Activated B cell treated with CpG ODN at 0.5 μM for 24 hours (primary cell): ENCODE measurements around the gene MPC1. TPM values are rescaled to one million over a fixed set of nuclear protein-coding genes. Genes with fewer than 3 reads are reported as not detected.

Experiments
- ATAC-seq: fragments of 200-7000 bp; cut with Tn5 transposase; one replicate; pipeline ENCODE4 v1.10.0; 2021; ENCODE audit warnings: low read depth, mild to moderate bottlenecking, moderate library complexity
- CTCF ChIA-PET: fragments of 350-600 bp; sonication (Branson Sonifier 250); formaldehyde crosslinking; loops from one replicate; lab custom pipeline; 2021; ENCODE audit warnings: antibody characterized with exemption; lab: Charles Lee
- POLR2A ChIA-PET: fragments of 350-600 bp; sonication (Branson Sonifier 250); formaldehyde crosslinking; loops from one replicate; lab custom pipeline; 2021; ENCODE audit warnings: antibody characterized with exemption; lab: Charles Lee
- DNase-seq: peaks from one replicate; pipeline ENCODE4 v3.0.0; 2022
- H3K27ac Mint-ChIP-seq: one replicate; pipeline ENCODE4 v1.8.0; 2020; ENCODE audit warnings: mixed read lengths
- H3K27me3 Mint-ChIP-seq: one replicate; pipeline ENCODE4 v1.8.0; 2021; ENCODE audit warnings: mixed read lengths
- H3K36me3 Mint-ChIP-seq: one replicate; pipeline ENCODE4 v1.8.0; 2021; ENCODE audit warnings: low read depth, mixed read lengths
- H3K4me1 Mint-ChIP-seq: one replicate; pipeline ENCODE4 v1.8.0; 2021; ENCODE audit warnings: mixed read lengths
- H3K4me3 Mint-ChIP-seq: one replicate; pipeline ENCODE4 v1.8.0; 2020; ENCODE audit warnings: mild to moderate bottlenecking, mixed read lengths
- H3K9me3 Mint-ChIP-seq: one replicate; pipeline ENCODE4 v1.8.0; 2020; ENCODE audit warnings: mixed read lengths
- intact Hi-C: fragments of 100-400 bp; cut with micrococcal nuclease; formaldehyde crosslinking; loops from one replicate; pipeline ENCODE4 v1.15.1; 2024
- total RNA-seq: library from RNA; stranded (reverse); gene quantifications from 2 replicates; pipeline ENCODE4 v1.2.3, GENCODE V29; 2022
- TF ChIP-seq, protein P1 (sequence below): fragments of 200-600 bp; IDR thresholded peaks from one replicate; pipeline ENCODE4 v1.8.0; 2022; ENCODE audit warnings: antibody characterized with exemption, mild to moderate bottlenecking

Gene MPC1
- total RNA-seq, 1 donor from 2014 or later = 17.3 TPM

DNA sequence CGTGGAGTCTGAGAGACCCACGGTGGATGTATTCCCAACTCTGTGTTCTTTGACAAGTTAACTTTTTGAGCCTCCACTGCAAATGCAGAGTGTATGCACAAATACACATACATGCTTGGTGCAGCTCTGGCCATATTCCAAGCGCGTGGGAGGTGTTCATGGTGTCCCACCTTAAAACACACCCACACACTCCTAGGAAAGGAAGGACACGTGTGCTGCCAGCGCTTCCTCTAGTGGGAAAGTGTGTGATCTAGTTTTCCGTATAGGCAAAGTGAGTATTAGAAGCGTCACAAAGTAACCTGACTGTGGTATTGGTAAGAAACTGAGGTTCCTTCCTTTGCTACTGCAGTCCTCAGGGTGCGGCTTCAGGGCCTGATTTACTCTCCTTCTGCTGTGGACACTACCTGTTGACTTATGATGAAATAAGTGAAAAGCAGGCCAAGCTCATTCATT, 36.0 kb upstream of the MPC1 start:
- Mint-ChIP-seq H3K4me1 (no peaks in the 10 kb centered on the region), H3K27ac (no peak overlapping the region), H3K4me3 (no peak overlapping the region), H3K27me3 (no peaks in the 10 kb centered on the region), H3K9me3 (peaks cover 4% of the 10 kb centered on the region), H3K36me3 (peaks cover 3% of the 10 kb centered on the region)
- intact Hi-C loops = no loop called here
- ATAC-seq (no peak), DNase-seq (no peak)
- POLR2A ChIA-PET = no interaction called here
- TF ChIP-seq, protein P1, sequence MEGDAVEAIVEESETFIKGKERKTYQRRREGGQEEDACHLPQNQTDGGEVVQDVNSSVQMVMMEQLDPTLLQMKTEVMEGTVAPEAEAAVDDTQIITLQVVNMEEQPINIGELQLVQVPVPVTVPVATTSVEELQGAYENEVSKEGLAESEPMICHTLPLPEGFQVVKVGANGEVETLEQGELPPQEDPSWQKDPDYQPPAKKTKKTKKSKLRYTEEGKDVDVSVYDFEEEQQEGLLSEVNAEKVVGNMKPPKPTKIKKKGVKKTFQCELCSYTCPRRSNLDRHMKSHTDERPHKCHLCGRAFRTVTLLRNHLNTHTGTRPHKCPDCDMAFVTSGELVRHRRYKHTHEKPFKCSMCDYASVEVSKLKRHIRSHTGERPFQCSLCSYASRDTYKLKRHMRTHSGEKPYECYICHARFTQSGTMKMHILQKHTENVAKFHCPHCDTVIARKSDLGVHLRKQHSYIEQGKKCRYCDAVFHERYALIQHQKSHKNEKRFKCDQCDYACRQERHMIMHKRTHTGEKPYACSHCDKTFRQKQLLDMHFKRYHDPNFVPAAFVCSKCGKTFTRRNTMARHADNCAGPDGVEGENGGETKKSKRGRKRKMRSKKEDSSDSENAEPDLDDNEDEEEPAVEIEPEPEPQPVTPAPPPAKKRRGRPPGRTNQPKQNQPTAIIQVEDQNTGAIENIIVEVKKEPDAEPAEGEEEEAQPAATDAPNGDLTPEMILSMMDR = no peak
- CTCF ChIA-PET = no interaction called here

DNA sequence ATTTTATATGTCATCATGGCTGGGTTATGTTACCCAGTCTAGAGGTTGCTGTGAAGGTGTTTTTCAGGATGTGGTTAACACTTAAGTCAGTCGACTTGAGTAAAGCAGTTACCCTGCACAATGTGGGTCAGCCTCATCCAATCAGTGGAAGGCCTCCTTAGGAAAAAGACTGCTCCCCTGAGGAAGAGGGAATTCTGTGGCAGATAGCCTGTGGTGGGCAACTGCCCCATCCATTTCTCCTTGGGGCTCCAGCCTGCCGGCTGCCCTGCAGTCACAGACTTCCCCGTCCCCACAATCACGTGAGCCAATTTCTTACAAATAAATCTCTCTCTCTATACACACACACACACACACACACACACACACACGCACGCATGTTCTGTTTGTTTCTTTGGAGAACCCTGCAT, 34.5 kb upstream of the MPC1 start:
- ChIA-PET POLR2A (no interaction called here), CTCF (no interaction called here)
- H3K36me3 Mint-ChIP-seq = peaks cover 2% of the 10 kb centered on the region
- H3K27ac Mint-ChIP-seq = no peak overlapping the region
- no peak overlapping the region for H3K4me3 Mint-ChIP-seq
- no peaks in the 10 kb centered on the region for H3K4me1 Mint-ChIP-seq
- TF ChIP-seq, protein P1 = no peak
- DNase-seq (no peak), ATAC-seq (no peak)
- H3K27me3 Mint-ChIP-seq = no peaks in the 10 kb centered on the region
- peaks cover 4% of the 10 kb centered on the region for H3K9me3 Mint-ChIP-seq
- intact Hi-C loops = no loop called here

DNA sequence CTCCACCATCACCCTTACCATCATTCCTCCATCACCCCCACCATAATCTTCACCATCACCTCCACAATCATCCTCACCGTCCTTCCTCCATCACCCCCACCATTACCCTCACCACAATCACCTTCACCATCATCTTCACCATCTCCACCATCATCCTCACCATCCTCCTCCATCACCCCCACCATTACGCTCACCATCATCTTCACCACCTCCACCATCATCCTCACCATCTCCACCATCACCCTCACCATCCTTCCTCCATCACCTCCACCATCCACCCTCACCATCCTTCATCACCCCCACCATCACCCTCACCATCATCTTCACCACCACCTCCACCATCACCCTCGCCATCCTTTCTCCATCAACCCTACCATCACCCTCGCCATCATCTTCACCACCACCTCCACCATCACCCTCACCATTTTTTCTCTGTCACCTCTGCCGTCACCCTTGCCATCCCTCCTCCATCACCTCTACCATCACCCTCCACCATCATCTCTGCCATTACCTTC, 33.1 kb upstream of the MPC1 start:
- Mint-ChIP-seq H3K4me3 (no peak overlapping the region), H3K27me3 (no peaks in the 10 kb centered on the region), H3K4me1 (no peaks in the 10 kb centered on the region), H3K36me3 (peaks cover 3% of the 10 kb centered on the region), H3K9me3 (peaks cover 4% of the 10 kb centered on the region), H3K27ac (no peak overlapping the region)
- TF ChIP-seq, protein P1 = no peak
- ChIA-PET POLR2A (no interaction called here), CTCF (no interaction called here)
- DNase-seq = no peak
- no peak for ATAC-seq
- intact Hi-C loops = no loop called here

DNA sequence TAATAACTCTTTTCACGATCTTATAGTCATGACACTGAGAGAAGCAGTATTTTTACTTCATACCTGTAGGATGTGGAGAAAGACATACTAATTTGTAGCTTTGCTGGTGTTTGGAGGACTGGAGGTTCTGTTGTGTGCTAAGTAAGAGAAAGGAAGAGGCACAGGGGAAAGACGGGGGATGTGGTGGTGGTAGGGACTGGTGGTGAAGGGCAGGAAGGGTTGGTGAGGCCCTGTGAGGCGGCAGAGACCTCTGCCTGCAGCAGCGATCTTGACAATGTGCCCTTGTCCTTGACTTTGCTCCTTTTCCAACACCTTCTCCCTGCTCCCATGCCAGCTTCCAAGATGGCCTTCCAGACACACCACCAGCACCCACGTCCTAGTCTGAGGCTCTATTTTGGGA, 32.6 kb upstream of the MPC1 start:
- DNase-seq (no peak), ATAC-seq (no peak)
- no peak overlapping the region for H3K27ac Mint-ChIP-seq
- intact Hi-C loops = no loop called here
- H3K4me1 Mint-ChIP-seq = peaks cover 4% of the 10 kb centered on the region
- H3K9me3 Mint-ChIP-seq = peaks cover 4% of the 10 kb centered on the region
- peaks cover 3% of the 10 kb centered on the region for H3K36me3 Mint-ChIP-seq
- POLR2A ChIA-PET = no interaction called here
- CTCF ChIA-PET = no interaction called here
- no peaks in the 10 kb centered on the region for H3K27me3 Mint-ChIP-seq
- no peak overlapping the region for H3K4me3 Mint-ChIP-seq
- TF ChIP-seq, protein P1 = no peak

DNA sequence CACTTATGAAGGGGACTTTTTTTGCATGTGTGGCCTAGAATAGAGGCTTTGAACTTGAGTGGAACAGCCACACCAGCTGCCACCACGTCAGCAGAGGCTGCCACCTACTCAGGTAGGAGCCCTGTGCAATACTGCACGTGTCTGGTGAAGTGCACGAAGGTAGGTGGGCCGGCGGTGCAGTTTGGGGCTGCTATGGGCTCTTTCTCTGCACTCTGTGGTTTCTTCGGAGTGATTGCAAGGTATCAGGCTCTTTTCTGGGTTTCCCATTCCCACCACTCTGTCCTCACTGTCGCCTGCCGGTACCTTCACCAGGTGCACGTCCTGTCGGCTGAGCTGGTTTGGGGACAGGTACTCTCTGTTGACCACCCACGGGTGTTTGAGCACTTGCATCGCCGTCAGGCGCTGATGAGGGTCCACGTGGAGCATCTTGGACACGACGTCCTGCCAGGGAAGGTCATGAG, 30.8 kb upstream of the MPC1 start:
- TF ChIP-seq, protein P1 = no peak
- intact Hi-C loops = no loop called here
- peaks cover 3% of the 10 kb centered on the region for H3K36me3 Mint-ChIP-seq
- CTCF ChIA-PET = interaction anchor here (1.2 kb wide), 1 partner anchor 100 kb away, joined by 3 read pairs; no protein-coding TSS in a partner anchor
- no peak for DNase-seq
- POLR2A ChIA-PET = no interaction called here
- H3K9me3 Mint-ChIP-seq = peaks cover 4% of the 10 kb centered on the region
- no peak overlapping the region for H3K4me3 Mint-ChIP-seq
- no peak overlapping the region for H3K27ac Mint-ChIP-seq
- peaks cover 8% of the 10 kb centered on the region for H3K4me1 Mint-ChIP-seq
- ATAC-seq = no peak
- no peaks in the 10 kb centered on the region for H3K27me3 Mint-ChIP-seq
